Osteoblast (primary cell): ENCODE results near the gene PSD2. TPM values are rescaled to one million over a fixed set of nuclear protein-coding genes. Genes with fewer than 3 reads are reported as not detected.

Source experiments
- DNase-seq: peaks from one replicate; pipeline ENCODE4 v3.0.0; 2011; ENCODE audit warnings: low spot score, mixed read lengths; ENCODE audit not compliant: insufficient read length; ENCODE audit errors: missing footprints
- H2AFZ ChIP-seq: 2 replicates; pipeline ENCODE4 v1.6.0; 2011; ENCODE audit warnings: mild to moderate bottlenecking, low read length
- H3K27ac ChIP-seq: 2 replicates; pipeline ENCODE4 v1.5.1; 2011; ENCODE audit warnings: mild to moderate bottlenecking, low read depth, low read length, moderate library complexity
- H3K27me3 ChIP-seq: 2 replicates; pipeline ENCODE4 v1.6.0; 2012; ENCODE audit warnings: mild to moderate bottlenecking, control low read depth, inconsistent platforms, low read length, moderate library complexity; ENCODE audit not compliant: insufficient read depth
- H3K36me3 ChIP-seq: 2 replicates; pipeline ENCODE4 v1.5.1; 2011; ENCODE audit warnings: mild to moderate bottlenecking, low read length, control low read depth, moderate library complexity; ENCODE audit not compliant: insufficient read depth
- H3K4me1 ChIP-seq: 2 replicates; pipeline ENCODE4 v1.5.1; 2011; ENCODE audit warnings: mild to moderate bottlenecking, low read length, control low read depth, moderate library complexity; ENCODE audit not compliant: insufficient read depth
- H3K4me2 ChIP-seq: 2 replicates; pipeline ENCODE4 v1.6.0; 2011; ENCODE audit warnings: mild to moderate bottlenecking, low read length; ENCODE audit not compliant: insufficient read depth
- H3K4me3 ChIP-seq: fragments of 200-600 bp; sonication (generic); 3 replicates; pipeline ENCODE4 v1.5.1; 2012; ENCODE audit warnings: mild to moderate bottlenecking, low read length, inconsistent platforms; ENCODE audit not compliant: insufficient read depth
- H3K79me2 ChIP-seq: 2 replicates; pipeline ENCODE4 v1.6.0; 2012; ENCODE audit warnings: mild to moderate bottlenecking, low read length, control low read depth, inconsistent platforms; ENCODE audit not compliant: insufficient read depth
- H3K9me3 ChIP-seq: 2 replicates; pipeline ENCODE4 v1.5.1; 2011; ENCODE audit warnings: low read depth, low read length, control low read depth
- H4K20me1 ChIP-seq: 2 replicates; pipeline ENCODE4 v1.6.0; 2012; ENCODE audit warnings: mild to moderate bottlenecking, low read length, control low read depth; ENCODE audit not compliant: insufficient read depth
- total RNA-seq: library from RNA; depleted of rRNA; stranded (reverse); fragments of >200 nt; gene quantifications from 2 replicates; pipeline ENCODE4 v1.2.3, GENCODE V29; 2012
- TF ChIP-seq, protein P1 (sequence below): IDR thresholded peaks from 2 replicates; pipeline ENCODE4 v1.5.1; 2011; ENCODE audit warnings: mild to moderate bottlenecking, low read depth, low read length, moderate library complexity; ENCODE audit errors: extremely low read depth

The PSD2 gene
- total RNA-seq, 1 donor: 0.36 TPM

DNA sequence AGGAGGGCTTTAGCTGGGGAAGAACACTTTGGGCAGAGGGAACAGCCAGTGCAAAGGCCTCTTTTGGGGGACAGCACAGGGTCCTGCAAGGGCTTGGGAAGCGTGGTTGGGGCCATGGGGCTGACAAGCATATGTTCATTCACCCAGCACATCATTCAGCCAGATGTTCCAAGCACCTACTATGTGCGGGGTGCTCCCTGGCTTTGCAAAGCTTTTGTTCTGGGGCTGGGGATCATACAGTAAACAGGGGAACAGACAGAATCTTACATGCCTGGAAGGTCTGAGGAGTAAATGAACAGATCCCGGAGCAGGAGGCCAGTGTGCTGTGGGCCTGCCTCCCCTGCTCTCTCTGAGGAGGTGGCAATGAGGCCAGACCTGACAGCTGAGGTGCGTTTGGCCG lies 16.7 kb downstream of the PSD2 start:
- no peak overlapping the region for H3K4me2 ChIP-seq
- H3K27ac ChIP-seq: no peak overlapping the region
- H3K79me2 ChIP-seq: no peaks in the 10 kb centered on the region
- no peak overlapping the region for H3K4me3 ChIP-seq
- H2AFZ ChIP-seq: no peak overlapping the region
- H3K36me3 ChIP-seq: no peaks in the 10 kb centered on the region
- TF ChIP-seq, protein P1, sequence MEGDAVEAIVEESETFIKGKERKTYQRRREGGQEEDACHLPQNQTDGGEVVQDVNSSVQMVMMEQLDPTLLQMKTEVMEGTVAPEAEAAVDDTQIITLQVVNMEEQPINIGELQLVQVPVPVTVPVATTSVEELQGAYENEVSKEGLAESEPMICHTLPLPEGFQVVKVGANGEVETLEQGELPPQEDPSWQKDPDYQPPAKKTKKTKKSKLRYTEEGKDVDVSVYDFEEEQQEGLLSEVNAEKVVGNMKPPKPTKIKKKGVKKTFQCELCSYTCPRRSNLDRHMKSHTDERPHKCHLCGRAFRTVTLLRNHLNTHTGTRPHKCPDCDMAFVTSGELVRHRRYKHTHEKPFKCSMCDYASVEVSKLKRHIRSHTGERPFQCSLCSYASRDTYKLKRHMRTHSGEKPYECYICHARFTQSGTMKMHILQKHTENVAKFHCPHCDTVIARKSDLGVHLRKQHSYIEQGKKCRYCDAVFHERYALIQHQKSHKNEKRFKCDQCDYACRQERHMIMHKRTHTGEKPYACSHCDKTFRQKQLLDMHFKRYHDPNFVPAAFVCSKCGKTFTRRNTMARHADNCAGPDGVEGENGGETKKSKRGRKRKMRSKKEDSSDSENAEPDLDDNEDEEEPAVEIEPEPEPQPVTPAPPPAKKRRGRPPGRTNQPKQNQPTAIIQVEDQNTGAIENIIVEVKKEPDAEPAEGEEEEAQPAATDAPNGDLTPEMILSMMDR: no peak
- peak; percentile 41 for DNase-seq
- no peaks in the 10 kb centered on the region for H3K27me3 ChIP-seq
- no peaks in the 10 kb centered on the region for H3K4me1 ChIP-seq
- no peaks in the 10 kb centered on the region for H4K20me1 ChIP-seq
- H3K9me3 ChIP-seq: no peaks in the 10 kb centered on the region

DNA sequence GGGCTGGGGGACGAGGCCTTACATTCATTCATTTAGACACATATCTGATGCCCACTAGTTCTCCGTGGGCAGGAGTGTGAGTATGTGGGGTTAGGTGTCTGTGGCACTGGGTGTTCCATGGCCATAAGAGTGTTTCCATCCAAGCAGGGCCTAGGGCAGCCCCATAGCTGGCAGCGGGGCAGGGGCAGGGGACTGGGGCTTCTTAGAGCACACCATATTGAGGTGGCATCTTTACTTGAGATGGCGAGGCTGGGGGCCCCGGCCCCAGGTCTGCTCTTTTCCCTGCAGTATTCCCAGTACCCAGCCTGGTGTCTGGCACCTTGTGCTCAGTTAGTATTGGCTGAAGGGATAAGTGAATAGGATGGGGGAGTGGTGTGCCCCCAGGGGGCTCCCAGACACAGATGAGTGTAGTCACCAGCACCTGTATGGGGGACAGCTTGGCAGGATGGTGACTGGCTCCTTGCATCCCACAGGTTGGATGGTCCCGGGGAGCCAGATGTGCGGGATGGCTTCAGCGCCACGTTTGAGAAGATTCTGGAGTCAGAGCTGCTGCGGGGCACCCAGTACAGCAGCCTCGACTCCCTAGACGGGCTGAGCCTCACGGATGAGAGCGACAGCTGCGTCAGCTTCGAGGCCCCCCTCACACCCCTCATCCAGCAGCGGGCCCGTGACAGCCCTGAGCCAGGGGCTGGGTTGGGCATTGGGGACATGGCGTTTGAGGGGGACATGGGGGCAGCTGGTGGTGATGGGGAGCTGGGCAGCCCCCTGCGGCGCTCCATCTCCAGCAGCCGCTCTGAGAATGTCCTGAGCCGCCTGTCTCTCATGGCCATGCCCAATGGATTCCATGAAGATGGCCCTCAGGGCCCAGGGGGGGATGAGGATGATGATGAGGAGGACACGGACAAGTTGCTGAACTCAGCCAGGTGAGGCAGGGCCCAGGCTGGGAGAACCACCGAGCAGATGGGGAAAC lies 17.5 kb downstream of the PSD2 start:
- Histone ChIP-seq H4K20me1 (no peaks in the 10 kb centered on the region), H3K9me3 (no peaks in the 10 kb centered on the region), H2AFZ (no peak overlapping the region), H3K79me2 (no peaks in the 10 kb centered on the region), H3K36me3 (no peaks in the 10 kb centered on the region), H3K4me3 (no peak overlapping the region), H3K27me3 (no peaks in the 10 kb centered on the region), H3K4me1 (no peaks in the 10 kb centered on the region), H3K27ac (no peak overlapping the region), H3K4me2 (no peak overlapping the region)
- TF ChIP-seq, protein P1: no peak
- peak; percentile 68 for DNase-seq

DNA sequence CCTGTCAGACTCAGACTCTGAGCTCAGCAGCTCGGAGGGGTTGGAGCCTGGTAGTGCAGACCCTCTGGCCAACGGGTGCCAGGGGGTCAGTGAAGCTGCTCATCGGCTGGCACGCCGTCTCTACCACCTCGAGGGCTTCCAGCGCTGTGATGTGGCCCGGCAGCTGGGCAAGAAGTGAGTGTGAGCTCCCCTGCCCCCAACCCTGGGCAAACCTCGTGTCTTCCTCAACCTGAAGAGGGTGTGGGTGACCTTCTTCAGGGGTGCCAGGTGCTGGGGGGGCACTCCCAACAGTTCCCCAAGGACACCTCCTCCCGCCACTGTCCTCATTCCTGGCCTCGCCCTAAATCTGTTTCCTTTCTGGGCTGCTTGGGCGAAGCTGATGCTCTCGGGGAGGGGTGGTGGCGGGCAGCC lies 18.6 kb downstream of the PSD2 start:
- Histone ChIP-seq H3K4me2 (no peak overlapping the region), H3K9me3 (no peaks in the 10 kb centered on the region), H4K20me1 (no peaks in the 10 kb centered on the region), H2AFZ (no peak overlapping the region), H3K36me3 (no peaks in the 10 kb centered on the region), H3K79me2 (no peaks in the 10 kb centered on the region), H3K4me1 (no peaks in the 10 kb centered on the region), H3K27ac (no peak overlapping the region), H3K4me3 (no peak overlapping the region), H3K27me3 (no peaks in the 10 kb centered on the region)
- TF ChIP-seq, protein P1: no peak
- peak; percentile 79 for DNase-seq

DNA sequence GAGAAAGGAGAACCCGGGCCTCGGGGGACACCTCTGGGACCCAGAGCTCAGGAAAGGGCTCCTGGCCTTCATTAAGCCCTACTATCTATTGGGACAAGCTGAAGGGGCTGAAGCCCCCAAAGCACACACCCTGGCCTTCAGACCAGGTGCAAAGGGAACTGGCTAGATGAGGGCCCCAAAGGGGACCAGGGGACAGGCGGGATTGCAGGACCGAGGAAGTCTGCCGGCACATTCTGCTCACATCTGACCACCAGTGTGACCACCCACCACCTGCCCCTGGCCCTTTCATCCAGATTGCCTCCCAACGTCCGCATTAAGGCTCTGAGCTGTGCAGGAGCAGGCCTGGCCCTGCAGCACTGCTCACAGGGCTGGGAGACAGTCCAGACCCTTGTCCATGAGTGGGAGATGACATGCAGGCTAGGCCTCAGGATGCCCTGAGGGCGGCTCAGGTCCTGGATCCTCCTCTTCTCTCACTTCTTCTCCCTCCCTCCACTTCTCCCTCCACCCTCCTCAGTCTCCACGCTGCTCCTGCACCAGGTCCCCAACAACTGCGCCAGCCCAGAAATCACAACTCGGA lies 19.2 kb downstream of the PSD2 start:
- no peaks in the 10 kb centered on the region for H3K4me1 ChIP-seq
- H3K79me2 ChIP-seq: no peaks in the 10 kb centered on the region
- H3K27me3 ChIP-seq: no peaks in the 10 kb centered on the region
- H3K4me2 ChIP-seq: no peak overlapping the region
- no peaks in the 10 kb centered on the region for H4K20me1 ChIP-seq
- TF ChIP-seq, protein P1: no peak
- H3K9me3 ChIP-seq: no peaks in the 10 kb centered on the region
- H3K36me3 ChIP-seq: no peaks in the 10 kb centered on the region
- DNase-seq: peak; percentile 54
- no peak overlapping the region for H3K4me3 ChIP-seq
- H3K27ac ChIP-seq: no peak overlapping the region
- H2AFZ ChIP-seq: no peak overlapping the region
